GM12878 (cell line): ENCODE measurements around the gene MPRIP. TPM values are rescaled to one million over a fixed set of nuclear protein-coding genes. Genes with fewer than 3 reads are reported as not detected.

Experiments used
- ATAC-seq: fragments of 200-7000 bp; cut with Tn5 transposase; 3 replicates; pipeline ENCODE4 v1.9.1; 2020; ENCODE audit warnings: mild to moderate bottlenecking, moderate library complexity
- BruUV-seq: library from RNA; stranded (reverse); fragments of 400-500 nt; replicated peaks from 2 replicates; lab custom pipeline; 2021; lab: Mats Ljungman, UMichigan
- CTCF ChIA-PET: fragments of 300-600 bp; sonication (Branson Sonifier 250); formaldehyde crosslinking; extraction: SDS; loops from one replicate; lab custom pipeline; 2021; ENCODE audit warnings: inconsistent platforms; lab: Yijun Ruan, JAX
- POLR2A ChIA-PET: fragments of 350-600 bp; formaldehyde crosslinking; extraction: SDS; loops from one replicate; lab custom pipeline; 2021; ENCODE audit warnings: inconsistent platforms; lab: Charles Lee
- RAD21 ChIA-PET: fragments of 300-600 bp; sonication (Branson Sonifier 250); formaldehyde crosslinking; loops from one replicate; lab custom pipeline; 2023; ENCODE audit warnings: antibody characterized with exemption; ENCODE audit not compliant: unreplicated experiment; lab: Charles Lee
- SMC1A ChIA-PET: fragments of 300-600 bp; sonication (Branson Sonifier 250); formaldehyde crosslinking; loops from one replicate; lab custom pipeline; 2023; ENCODE audit not compliant: unreplicated experiment, uncharacterized antibody; lab: Charles Lee
- DNase-seq: peaks from one replicate; pipeline ENCODE4 v3.0.0-alpha.2; 2011; ENCODE audit warnings: low read depth, low spot score
- FAIRE-seq: peaks from 3 replicates; lab custom pipeline; 2011; peaks lifted over from hg19 to GRCh38; lab: Jason Lieb, UNC
- H2AFZ ChIP-seq: 2 replicates; pipeline ENCODE4 v1.6.0; 2011; ENCODE audit warnings: low read depth, low read length, control low read depth; ENCODE audit not compliant: control insufficient read depth
- H3K27ac ChIP-seq: 2 replicates; pipeline ENCODE4 v1.5.1; 2011; ENCODE audit warnings: control low read depth; ENCODE audit not compliant: control insufficient read depth, insufficient read depth
- H3K27me3 ChIP-seq, 2 experiments: replicated peaks in 1 of 2; 2 replicates each; pipeline versions ENCODE4 v1.6.0 to v1.6.1; 2011; ENCODE audit warnings: low read length in 1 of 2; ENCODE audit not compliant: control insufficient read depth in 2 of 2, insufficient read depth in 2 of 2
- H3K36me3 ChIP-seq, 2 experiments: 2 replicates each; pipeline ENCODE4 v1.5.1; 2011; ENCODE audit warnings: low read length in 1 of 2; ENCODE audit not compliant: control insufficient read depth in 2 of 2, insufficient read depth in 2 of 2
- H3K4me1 ChIP-seq: 2 replicates; pipeline ENCODE4 v1.6.1; 2011; ENCODE audit warnings: mild to moderate bottlenecking, low read length, moderate library complexity, mixed read lengths; ENCODE audit not compliant: control insufficient read depth, insufficient read depth
- H3K4me2 ChIP-seq: 2 replicates; pipeline ENCODE4 v1.6.0; 2011; ENCODE audit warnings: control low read depth; ENCODE audit not compliant: control insufficient read depth, insufficient read depth
- H3K4me3 ChIP-seq: fragments of 200-600 bp; sonication (generic); 2 replicates; pipeline ENCODE4 v1.5.1; 2016
- H3K79me2 ChIP-seq: 2 replicates; pipeline ENCODE4 v1.6.0; 2011; ENCODE audit warnings: low read length; ENCODE audit not compliant: control insufficient read depth, insufficient read depth
- H3K9ac ChIP-seq: 2 replicates; pipeline ENCODE4 v1.8.0; 2011; ENCODE audit warnings: low read length, control low read depth, mixed read lengths; ENCODE audit not compliant: control insufficient read depth, insufficient read depth
- H3K9me3 ChIP-seq: replicated peaks from 3 replicates; pipeline ENCODE4 v1.5.1; 2011; ENCODE audit warnings: mild to moderate bottlenecking, low read length; ENCODE audit not compliant: control insufficient read depth, insufficient read depth
- H4K20me1 ChIP-seq: 2 replicates; pipeline ENCODE4 v1.6.0; 2011; ENCODE audit not compliant: control insufficient read depth, insufficient read depth
- ASH2L ChIP-seq: fragments of 300-600, 200-600 bp; sonication (generic); IDR thresholded peaks from 2 replicates; pipeline ENCODE4 v1.6.1; 2017; ENCODE audit warnings: low read depth, mild to moderate bottlenecking, borderline replicate concordance
- BHLHE40 ChIP-seq, 2 experiments: fragments of 450-650 bp in 1 of 2; IDR thresholded peaks; 2 replicates each; pipeline ENCODE4 v1.6.1; 2011 to 2017; ENCODE audit warnings: low read depth in 2 of 2, borderline replicate concordance in 1 of 2, improper control_type of control experiment in 1 of 2, low read length in 1 of 2, mild to moderate bottlenecking in 1 of 2
- E4F1 ChIP-seq: fragments of 450-650 bp; IDR thresholded peaks from 2 replicates; pipeline ENCODE4 v1.6.1; 2018; ENCODE audit warnings: borderline replicate concordance, mild to moderate bottlenecking; ENCODE audit not compliant: partially characterized antibody
- EP300 ChIP-seq, 2 experiments: fragments of 150-350 bp in 1 of 2; IDR thresholded peaks; 2 replicates each; pipeline ENCODE4 v1.6.1; 2011 to 2012; ENCODE audit warnings: low read depth in 2 of 2, low read length in 2 of 2, borderline replicate concordance in 1 of 2, improper control_type of control experiment in 1 of 2, inconsistent platforms in 1 of 2; ENCODE audit not compliant: control insufficient read depth in 1 of 2
- GABPA ChIP-seq: IDR thresholded peaks from 2 replicates; pipeline ENCODE4 v1.6.1; 2014; ENCODE audit warnings: antibody characterized with exemption, low read depth, mild to moderate bottlenecking, inconsistent platforms
- KDM1A ChIP-seq: fragments of 200-600 bp; sonication (generic); IDR thresholded peaks from 2 replicates; pipeline ENCODE4 v1.6.1; 2016; ENCODE audit warnings: borderline replicate concordance
- NFYA ChIP-seq: IDR thresholded peaks from 2 replicates; pipeline ENCODE4 v1.6.1; 2011; ENCODE audit warnings: low read depth, mild to moderate bottlenecking, low read length, improper control_type of control experiment, borderline replicate concordance
- NRF1 ChIP-seq: conservative IDR thresholded peaks from 2 replicates; pipeline ENCODE4 v1.6.1; 2011; ENCODE audit warnings: mild to moderate bottlenecking, low read depth, low read length, improper control_type of control experiment
- SPI1 ChIP-seq: IDR thresholded peaks from 2 replicates; pipeline ENCODE4 v1.6.1; 2011; ENCODE audit warnings: low read depth, mild to moderate bottlenecking, low read length, moderate library complexity, borderline replicate concordance; ENCODE audit not compliant: insufficient read depth
- STAT3 ChIP-seq: IDR thresholded peaks from 2 replicates; pipeline ENCODE4 v1.6.1; 2011; ENCODE audit warnings: low read depth, low read length, improper control_type of control experiment
- TAF1 ChIP-seq: IDR thresholded peaks from 2 replicates; pipeline ENCODE4 v1.6.1; 2011; ENCODE audit warnings: mild to moderate bottlenecking, low read depth, low read length, borderline replicate concordance
- TCF12 ChIP-seq: IDR thresholded peaks from 2 replicates; pipeline ENCODE4 v1.6.1; 2011; ENCODE audit warnings: low read depth, mild to moderate bottlenecking, low read length
- WGBS: methylation state at CpG from one replicate; pipeline ENCODE4 v1.1.6; 2016; ENCODE audit warnings: low lambda C conversion rate; ENCODE audit not compliant: insufficient replicate concordance, insufficient coverage; ENCODE audit errors: missing lambda C conversion rate; 5-methylcytosine and 5-hydroxymethylcytosine counted together
- in situ Hi-C: fragments of 300-500 bp; cut with MboI; formaldehyde crosslinking; loops from 9 replicates; pipeline ENCODE4 v1.14.3; 2018; ENCODE audit warnings: mixed read lengths
- intact Hi-C: fragments of 100-400 bp; cut with micrococcal nuclease; formaldehyde crosslinking; loops from one replicate; pipeline ENCODE4 v1.14.2; 2022; ENCODE audit not compliant: unreplicated experiment
- polyA plus RNA-seq, 11 experiments: library from polyadenylated mRNA; depleted of rRNA in 4 of 11; unstranded in 6 of 11; stranded (reverse) in 5 of 11; fragments of >200 nt; fragmentation: Nextera tagmentation in 4 of 11; fragmentation: Illumina TruSeq in 1 of 11; extraction: Ambion mirVana in 4 of 11; extraction: Trizol in 1 of 11; gene quantifications; 1 replicate in 1 of 11; 2 replicates in 10 of 11; pipeline versions ENCODE4 v1.2.1 to v1.2.3, GENCODE V29; 2011 to 2016; ENCODE audit warnings: inconsistent platforms in 2 of 11, missing spikeins in 2 of 11, low read depth in 1 of 11
- total RNA-seq, 4 experiments: library from RNA; depleted of rRNA in 3 of 4; stranded (reverse); fragments of >200 nt in 3 of 4; fragmentation: Illumina TruSeq in 1 of 4; extraction: Trizol in 1 of 4; gene quantifications; 2 replicates each; pipeline versions ENCODE4 v1.2.1 to v1.2.3, GENCODE V29; 2013 to 2021
- TF ChIP-seq, protein P1 (sequence below): fragments of 450-650 bp; IDR thresholded peaks from 2 replicates; pipeline ENCODE4 v1.6.1; 2017; ENCODE audit warnings: low read depth, mild to moderate bottlenecking, moderate library complexity

Gene MPRIP
- total and polyA plus RNA-seq, 10 of the 15 experiments (the other 5 are each of a cell fraction or from before 2014, with no cell fraction given), result 16.5 to 168 (median 71.7) TPM

DNA sequence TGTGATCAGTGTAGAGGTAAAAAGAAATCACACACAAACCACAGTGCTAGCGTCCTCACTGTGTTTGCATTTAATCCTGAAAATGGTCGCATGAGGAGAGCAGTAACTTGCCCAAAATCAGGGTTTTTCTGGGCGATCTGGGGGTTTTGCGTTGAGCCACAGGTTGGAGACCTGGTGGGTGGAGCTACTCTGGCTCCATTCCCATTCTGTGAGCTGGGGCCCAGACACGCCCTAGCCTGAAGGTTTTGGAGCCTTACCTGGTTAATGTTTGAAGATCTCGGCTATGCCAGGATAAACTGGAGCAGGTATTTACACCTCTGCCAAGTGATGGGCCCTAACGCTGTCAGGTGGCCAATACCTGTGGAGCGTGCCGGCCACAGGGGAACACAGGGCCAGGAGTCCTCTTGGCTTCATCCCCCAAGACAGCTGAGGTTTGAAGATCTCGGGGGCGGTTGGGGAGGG, 48.4 kb downstream of the MPRIP start:
- Histone ChIP-seq H3K9me3 (no peaks in the 10 kb centered on the region), H3K27ac (no peak overlapping the region), H4K20me1 (no peaks in the 10 kb centered on the region; the same call in 1 of the 2 replicates), H3K27me3 (no peaks in the 10 kb centered on the region), H3K4me1 (no peaks in the 10 kb centered on the region), H3K79me2 (no peaks in the 10 kb centered on the region; the same call in 1 of the 2 replicates), H3K4me3 (no peak overlapping the region), H3K36me3 (peaks cover 15 to 18% of the 10 kb centered on the region in 2 experiments), H3K4me2 (no peak overlapping the region), H3K9ac (no peak overlapping the region), H2AFZ (no peak overlapping the region)
- CTCF ChIA-PET, result no interaction called here
- TF ChIP-seq SPI1 (no peak), TCF12 (no peak), BHLHE40 (IDR thresholded peaks at IDR 0.05; ENCODE audit: borderline replicate concordance in 1 of 2, low read depth in 2 of 2, low read length in 1 of 2) (no peak), KDM1A (no peak), STAT3 (no peak)
- WGBS, result 88% methylated on average over 11 of the region's 11 CpGs
- intact Hi-C loops, result no loop called here
- no peak for FAIRE-seq
- in situ Hi-C loops, result no loop called here
- ATAC-seq, result no peak
- BruUV-seq, result no TSS peak
- SMC1A ChIA-PET, result interaction anchor here (1.0 kb wide), 1 partner anchor 12 kb away, joined by 3 read pairs; no protein-coding TSS in a partner anchor
- RAD21 ChIA-PET, result no interaction called here
- POLR2A ChIA-PET, result no interaction called here
- DNase-seq, result no peak

DNA sequence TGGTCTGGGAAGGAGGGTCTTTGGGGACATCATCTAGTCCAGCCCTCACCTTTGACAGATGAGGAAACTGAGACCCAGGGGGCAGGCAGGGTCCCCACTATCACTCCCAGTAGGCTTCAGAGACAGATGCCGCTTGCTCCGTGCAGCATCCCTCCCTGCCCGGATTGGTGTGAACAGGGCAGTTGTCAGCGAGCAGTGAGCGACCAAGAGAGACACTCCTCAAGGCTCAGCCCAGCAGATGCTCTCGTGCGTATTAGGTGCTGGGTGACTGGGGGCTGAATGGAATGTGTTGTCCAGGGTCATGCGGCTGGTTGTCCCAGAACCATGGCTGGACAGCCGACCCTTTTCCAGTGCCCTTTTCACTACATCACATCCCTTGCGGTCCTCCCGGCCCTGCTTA, 49.0 kb downstream of the MPRIP start:
- Histone ChIP-seq H3K9ac (no peak overlapping the region), H3K27ac (no peak overlapping the region), H2AFZ (no peak overlapping the region), H3K4me1 (no peaks in the 10 kb centered on the region), H3K4me3 (no peak overlapping the region), H4K20me1 (no peaks in the 10 kb centered on the region; the same call in 1 of the 2 replicates), H3K79me2 (no peaks in the 10 kb centered on the region; the same call in 1 of the 2 replicates), H3K36me3 (peaks cover 12 to 18% of the 10 kb centered on the region in 2 experiments), H3K9me3 (no peaks in the 10 kb centered on the region), H3K4me2 (no peak overlapping the region), H3K27me3 (no peaks in the 10 kb centered on the region)
- SMC1A ChIA-PET, result interaction anchor here (1.0 kb wide), 1 partner anchor 13 kb away, joined by 3 read pairs; no protein-coding TSS in a partner anchor
- intact Hi-C loops, result no loop called here
- POLR2A ChIA-PET, result no interaction called here
- no TSS peak for BruUV-seq
- 98% methylated on average over 11 of the region's 11 CpGs for WGBS
- FAIRE-seq (no peak), ATAC-seq (no peak), DNase-seq (no peak)
- RAD21 ChIA-PET, result no interaction called here
- in situ Hi-C loops, result no loop called here
- CTCF ChIA-PET, result no interaction called here
- TF ChIP-seq ASH2L (no peak), E4F1 (no peak), NFYA (no peak), TAF1 (no peak), NRF1 (no peak), EP300 (IDR thresholded peaks at IDR 0.05; ENCODE audit: borderline replicate concordance in 1 of 2, control insufficient read depth in 1 of 2, low read depth in 2 of 2, low read length in 2 of 2) (no peak), GABPA (no peak)
- TF ChIP-seq, protein P1, sequence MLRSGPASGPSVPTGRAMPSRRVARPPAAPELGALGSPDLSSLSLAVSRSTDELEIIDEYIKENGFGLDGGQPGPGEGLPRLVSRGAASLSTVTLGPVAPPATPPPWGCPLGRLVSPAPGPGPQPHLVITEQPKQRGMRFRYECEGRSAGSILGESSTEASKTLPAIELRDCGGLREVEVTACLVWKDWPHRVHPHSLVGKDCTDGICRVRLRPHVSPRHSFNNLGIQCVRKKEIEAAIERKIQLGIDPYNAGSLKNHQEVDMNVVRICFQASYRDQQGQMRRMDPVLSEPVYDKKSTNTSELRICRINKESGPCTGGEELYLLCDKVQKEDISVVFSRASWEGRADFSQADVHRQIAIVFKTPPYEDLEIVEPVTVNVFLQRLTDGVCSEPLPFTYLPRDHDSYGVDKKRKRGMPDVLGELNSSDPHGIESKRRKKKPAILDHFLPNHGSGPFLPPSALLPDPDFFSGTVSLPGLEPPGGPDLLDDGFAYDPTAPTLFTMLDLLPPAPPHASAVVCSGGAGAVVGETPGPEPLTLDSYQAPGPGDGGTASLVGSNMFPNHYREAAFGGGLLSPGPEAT, result no peak
